ENCODE results near the gene MRPL55.

MRPL55 gene

DNA sequence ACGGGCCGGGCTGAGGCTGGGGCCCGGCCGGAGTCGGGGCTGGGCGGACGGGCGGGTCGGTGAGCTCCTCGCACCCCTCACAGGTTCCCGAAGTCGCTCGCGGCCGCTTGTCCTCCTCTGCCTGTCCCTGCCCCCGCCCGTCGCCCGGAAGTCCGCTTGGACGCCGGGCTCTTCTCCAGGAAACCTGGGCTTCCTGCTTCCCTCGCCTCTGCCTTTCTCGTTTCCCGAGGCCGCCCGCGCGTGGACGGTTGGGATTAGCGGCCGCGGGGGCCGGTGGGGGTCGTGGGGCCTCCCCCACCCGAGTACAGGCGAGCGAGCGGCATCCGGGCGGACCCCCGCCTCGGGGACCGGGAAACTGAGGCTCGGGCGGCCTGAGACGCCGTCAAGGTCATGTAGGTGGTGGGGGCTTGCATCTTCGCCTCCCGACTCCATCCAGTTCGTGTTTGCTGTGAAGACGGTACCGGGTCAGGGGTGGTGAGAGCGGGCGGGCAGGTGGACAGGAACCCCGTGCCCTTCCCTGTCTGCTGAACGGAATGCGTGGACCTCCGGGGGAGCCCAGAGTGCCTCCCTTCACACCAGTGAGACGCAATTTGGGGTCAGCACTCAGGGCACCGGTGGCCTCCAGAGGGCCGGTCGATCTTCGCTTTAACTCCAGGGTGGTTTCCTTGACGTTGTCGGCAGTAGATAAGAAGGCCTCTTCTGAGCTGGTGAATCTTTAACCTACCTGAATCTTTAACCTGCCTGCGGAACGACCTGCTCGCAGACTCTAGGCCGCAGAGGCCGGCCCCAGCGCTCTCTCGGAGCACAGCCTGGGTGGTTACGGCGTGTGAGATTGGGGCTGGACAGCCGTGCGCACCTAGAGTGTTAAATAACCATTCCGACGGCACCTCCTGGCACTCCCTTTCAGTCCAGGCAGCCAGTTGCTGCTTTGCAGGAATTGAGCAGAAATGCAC is 25.9 kb downstream of the MRPL55 start:
- DNase-seq = no peak

DNA sequence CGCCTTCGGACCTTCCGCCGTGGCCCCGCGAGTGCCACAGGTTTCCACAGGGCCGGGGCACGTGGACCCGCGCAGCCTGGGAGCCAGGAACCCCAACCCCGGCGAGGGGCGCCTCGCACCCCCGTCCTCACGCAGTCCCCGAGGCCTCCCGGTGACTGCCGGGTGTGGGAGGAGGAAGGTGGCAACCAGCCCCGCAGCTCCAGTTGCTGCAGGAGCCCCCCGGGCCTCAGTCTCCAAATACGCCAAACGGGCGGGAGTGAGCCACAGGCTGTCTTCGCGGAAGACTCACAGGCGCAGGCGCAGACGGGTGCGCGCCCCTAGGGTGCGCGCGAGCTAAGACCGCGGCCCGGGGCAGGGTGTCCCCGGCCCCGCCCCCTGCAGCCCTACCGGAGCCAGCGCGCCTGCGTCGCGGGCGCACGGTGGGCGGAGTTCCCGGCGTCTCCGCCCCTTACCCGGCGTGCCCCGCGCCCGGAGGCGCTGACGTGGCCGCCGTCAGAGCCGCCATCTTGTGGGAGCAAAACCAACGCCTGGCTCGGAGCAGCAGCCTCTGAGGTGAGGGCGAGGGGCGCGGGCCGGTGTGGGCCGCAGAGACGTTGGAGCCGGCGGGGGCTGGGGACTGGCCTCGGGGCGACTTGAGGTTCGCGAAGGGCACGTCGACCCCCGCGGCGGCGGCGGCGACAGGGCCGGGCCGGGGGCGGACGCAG is 26.7 kb downstream of the MRPL55 start, which contains the start of gene ARF1:
ARF1 (plus strand) TSS at position 495 of the 704 bp plus-strand sequence. CDS start 14,407 bp downstream, outside the sequence.
- peak; percentile 93 to 94 for DNase-seq

DNA sequence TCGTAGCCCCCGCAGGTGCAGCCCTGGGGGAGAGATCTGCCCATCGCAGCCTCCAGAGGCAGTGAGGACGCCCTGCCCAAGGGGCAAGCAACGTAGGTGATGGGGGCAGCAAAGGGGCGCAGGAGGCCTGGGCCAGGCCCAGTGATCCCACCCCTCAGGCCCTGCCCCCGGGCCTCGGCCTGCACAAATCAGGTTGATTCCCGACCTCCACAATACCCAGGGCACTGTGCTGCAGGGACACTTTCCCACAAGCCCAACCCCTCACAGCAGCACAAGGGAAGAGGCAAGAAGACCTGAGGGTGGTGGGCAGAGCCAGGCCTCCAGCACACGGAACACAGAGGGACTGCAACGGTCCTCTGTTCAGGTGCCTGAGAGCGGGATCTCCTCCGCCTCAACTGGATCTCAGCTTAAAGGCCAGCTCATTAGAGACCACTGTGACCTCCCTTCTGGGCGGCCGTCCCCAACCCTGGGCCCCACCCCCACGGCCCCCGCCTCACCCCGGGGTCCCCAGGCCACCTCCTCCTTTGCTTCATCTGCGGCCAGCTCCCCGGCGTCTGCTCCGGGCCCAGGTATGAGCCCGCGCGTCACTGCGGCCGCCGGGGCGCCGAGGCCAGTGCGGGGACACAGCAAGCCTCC is 27.4 kb downstream of the MRPL55 start:
- DNase-seq = peak in 1 of 2 donors; percentile 33

DNA sequence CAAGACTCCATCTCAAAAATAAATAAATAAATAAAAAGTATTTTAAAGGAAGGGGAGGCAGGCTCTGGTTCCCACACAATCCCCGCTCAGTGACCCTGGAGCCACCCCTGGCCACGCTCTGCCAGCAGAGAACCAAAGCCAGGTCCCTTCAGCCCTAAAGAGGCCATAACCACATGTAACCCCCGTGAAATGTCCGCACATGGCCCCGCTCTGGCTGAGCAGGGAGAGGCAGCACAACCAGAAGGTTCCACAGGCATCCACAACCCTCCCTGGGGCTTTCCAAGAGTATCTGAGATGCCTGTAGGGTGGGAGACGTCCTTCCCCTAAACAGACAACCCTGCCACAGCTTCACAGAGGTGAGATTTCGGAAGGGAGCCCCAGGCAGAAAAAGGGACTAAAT is 28.0 kb downstream of the MRPL55 start:
- no peak for DNase-seq

DNA sequence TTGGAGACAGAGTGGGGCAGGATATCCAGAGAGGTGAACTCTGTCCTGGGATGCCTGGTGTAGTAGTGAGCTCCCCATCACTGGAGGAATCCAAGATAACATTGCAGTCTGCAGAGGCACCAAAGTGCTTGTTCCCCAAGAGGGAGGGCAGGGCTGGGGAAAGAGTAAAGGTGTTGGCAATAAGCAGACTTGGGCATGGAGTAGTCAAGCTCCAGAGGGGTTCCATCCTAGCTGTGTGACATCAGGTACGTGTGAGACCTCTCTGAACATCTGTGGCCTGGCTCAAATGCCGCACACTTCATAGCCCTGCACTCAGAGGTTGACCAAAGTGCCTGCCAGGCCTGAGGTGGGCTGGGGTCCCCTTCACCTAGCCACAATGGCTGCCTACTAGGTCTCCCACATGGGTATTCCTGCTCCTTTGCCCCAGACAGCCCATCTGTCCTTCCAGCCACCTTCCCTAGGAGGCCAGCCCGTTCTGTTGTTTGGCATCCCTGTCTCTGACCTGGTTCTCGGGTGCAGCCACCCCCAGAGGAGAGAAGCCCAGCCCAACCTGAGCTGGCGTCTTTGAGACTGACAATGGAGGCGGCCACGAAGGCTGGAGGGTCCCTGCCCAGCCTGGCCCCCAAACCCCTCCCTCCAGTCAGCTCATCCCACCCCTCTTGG is 29.4 kb downstream of the MRPL55 start:
- DNase-seq = no peak

DNA sequence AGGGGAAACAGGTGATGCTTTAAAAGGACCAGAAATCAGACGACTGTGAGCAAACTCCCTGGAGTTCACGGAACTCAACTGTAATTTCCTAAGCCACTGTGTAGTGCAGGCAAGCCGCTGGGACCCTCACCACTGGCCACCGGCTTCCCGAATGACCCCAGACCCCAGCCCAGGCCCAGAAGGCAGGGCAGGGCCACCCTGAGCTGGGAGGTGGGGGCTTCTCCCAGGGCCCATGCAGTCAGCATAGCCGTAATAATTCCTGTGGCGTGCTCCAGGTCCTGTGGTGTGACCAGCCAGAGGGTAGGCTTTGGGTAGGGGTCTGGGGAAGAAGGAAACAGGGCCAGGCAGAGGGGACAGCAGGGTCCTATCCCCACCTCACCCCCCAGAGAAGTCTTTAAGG is 30.1 kb downstream of the MRPL55 start:
- DNase-seq = no peak

DNA sequence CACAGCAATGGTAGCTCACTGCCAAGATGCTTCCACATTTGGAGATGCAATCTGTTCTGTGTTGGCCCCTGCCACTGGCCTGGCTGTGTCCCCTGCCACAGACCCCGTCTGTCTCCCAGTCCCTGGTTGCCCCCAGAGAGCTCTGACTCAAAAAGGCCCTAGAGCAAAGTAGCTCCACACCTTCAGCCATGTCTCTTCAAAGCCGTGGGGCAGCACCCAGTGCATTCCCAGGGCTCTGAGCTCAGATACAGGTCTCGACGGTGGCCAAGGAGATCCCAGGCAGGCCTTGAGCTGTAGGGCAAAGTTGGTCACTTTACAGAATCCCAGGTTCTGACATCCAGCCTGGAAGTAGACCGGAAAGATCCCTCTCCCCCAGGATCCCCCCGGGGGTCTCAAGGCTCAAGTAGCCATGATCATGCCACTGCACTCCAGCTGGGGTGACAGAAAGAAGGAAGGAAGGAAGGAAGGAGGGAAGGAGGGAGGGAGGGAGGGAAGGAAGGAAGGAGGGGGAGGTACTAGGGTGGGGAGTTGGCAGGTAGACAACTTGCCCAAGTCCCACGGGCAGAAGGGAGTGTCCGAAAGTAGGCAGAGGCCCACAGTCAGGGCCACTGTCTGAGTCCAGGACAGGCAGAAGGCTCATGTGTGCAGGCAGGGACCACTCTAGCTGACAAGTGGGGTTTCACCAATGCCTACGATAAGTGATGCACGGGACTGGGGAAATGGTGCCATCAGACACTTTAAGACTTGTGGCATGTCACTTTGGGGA is 31.4 kb downstream of the MRPL55 start:
- DNase-seq = no peak

DNA sequence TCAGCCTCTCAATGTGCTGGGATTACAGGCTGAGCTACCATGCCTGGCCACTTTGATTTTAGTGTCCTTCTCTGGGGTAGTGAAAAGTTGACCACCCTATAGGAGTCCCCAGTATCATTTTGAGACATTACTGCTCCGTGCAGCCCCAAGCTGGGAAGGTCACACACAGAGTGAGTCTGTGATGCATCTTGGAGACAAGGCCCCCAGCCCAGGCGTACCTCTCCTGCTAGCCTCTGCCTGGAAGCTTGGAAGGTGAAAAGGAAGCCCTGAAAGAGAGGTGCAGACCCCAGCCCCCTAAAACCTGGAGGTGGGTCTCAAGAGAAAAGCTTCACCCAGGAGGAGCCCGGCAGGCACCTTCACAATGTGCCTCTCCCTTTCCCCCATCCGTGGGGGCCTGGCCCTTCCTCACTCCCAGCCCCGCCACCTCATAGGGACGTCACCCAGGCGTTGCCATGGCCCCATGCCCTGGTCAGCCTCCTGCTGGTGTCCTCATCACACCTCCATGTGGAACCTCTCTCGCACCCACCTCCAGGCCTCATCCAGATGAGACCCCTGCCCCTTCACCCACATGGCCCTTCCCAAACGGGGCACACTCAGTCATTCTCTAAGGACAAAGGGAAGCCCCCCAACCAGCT is 32.2 kb downstream of the MRPL55 start:
- DNase-seq = no peak

DNA sequence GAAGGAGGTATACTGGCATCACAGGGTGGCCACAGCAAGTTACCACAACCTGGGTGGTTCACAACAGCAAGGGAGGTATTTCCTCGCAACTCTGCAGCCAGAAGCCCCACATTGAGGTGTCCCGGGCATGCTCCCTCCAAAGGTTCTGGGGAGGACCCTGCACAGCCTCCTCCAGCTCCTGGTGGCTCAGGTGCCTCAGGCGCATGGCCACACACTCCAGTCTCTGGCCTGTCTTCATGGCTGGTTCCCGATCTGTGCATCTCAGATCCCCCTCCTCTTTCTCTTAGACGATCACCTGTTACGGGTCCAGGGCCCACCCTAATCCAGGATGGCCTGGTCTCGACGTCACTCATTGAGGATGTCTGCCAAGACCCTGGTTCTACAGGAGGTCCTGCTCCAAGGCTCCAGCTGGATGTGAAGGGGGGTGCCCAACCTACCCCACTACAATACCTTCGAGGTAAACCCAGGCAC is 33.3 kb downstream of the MRPL55 start:
- no peak for DNase-seq

DNA sequence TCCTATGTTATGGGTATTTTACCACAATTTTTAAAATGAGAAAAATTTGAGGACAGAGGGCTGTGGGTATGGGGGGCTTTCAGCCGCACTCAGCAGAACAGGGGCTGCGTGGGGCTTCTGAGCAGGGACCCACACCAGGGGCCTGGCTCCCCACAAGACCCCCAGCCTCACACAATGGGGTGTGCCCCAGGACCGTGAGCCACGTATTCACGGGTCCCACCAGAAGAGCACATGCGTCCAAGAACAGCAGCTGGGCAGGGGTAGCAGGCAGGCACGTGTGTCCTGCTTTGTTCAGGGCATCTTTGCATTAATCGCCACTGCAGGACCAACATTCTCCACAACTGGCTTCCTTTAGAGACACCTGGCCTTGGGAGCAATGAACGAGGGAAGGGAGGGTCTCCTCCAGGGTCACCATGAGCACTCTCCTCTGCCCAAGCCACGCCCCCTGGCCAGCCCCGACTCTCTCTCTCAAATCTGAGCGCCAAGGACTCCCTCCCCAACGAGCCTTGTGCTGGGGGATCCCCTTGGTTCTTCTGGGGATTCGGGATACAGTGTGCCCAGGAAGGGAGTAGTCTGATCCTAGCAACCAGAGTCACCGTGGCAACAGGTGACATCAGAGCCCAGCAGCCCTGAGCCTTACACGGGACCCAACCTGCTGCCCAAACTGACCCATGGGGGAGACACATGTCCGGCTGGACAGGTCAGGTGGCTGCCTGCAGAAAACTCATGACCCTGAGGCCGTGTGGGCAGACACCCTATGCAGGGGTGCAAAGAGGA is 34.0 kb downstream of the MRPL55 start:
- no peak for DNase-seq

DNA sequence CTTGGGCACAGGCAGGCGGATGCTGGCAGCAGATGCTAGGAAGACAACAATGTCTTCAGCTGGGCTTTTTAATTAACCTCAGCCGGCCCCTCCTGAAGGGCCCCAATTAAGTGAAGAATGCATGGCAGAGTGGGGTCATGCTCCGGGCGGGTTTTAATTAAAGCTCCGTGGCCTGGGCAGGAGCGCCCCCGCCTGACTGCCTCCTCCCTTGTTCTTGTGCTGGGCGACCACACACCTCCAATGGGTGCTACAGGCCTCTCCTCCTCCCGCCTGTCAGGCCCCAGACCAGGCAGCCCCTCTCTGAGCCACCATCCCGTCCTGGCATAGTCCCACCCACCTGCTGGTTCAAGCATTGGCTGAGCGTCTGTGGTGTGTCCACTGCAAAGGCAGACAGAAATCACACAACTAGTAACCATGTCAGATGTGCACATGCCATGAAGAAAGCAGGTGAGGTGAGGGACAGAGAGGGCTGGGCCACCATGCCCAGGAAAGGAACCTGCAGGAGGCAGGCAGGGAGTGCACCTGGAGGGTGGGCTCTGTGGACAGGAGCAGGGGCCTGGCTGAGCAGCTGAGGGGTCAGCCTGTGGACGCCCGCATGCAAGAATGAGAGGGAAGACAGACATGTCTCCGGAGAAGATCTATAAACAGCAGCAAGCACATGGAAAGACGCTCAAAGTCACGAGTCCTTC is 35.1 kb downstream of the MRPL55 start:
- DNase-seq = no peak

DNA sequence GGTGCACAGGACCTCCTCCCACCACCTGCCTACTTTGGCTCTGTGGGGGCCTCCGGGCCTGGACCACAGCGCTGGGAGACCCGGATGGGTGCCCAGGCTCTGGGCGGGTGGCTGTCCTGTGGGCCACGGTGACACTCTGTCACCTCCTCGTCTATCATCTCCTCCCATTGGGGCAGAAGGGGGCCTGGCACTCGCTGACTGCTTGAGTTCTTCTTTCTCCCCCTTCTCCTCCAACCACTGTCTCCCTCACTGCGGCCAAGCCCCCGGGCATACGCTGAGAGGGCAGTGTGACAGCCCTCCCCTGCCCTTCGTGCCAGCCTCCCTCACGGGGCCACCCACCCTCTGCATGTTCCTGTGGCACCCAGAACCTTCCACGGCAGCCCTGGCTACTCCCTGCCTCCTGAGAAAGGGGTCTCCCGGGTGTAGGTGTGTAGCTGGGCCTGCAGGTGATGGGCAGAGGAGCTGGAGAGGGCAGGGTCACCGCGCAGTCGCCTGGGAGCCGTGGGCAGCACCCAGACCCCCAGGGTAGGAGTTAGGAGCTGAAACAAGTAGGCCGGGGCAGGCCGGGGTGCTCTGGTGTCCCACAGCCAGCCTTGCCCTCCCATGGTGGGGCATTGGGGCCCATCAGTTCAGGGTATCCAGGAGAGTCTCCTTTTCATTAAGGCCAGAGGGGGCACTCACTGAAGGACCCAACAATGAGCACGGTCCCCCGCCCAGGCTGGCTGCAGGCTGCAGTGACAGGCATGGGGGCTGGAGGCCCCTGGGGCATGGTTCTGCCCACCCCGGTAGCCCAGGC is 35.8 kb downstream of the MRPL55 start:
- DNase-seq = no peak

DNA sequence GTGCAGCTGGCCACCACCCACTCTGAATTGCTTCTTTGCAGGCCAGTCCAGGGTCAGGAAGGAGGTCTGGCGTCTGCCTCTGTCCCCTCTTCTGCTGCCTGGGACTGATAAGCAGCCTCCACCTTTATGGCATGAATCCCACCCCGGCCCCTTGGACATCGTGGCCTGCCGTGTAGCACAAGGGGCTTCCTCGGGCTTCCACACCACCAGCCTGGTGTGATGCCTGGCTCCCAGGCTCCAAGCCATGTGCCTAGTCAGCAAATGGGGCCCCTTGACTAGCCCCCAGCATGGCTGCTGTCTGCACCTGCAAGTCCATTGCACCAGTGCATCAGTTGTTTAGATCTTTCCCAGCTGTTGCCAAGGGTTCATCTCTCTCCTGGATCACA is 36.4 kb downstream of the MRPL55 start:
- DNase-seq = no peak

DNA sequence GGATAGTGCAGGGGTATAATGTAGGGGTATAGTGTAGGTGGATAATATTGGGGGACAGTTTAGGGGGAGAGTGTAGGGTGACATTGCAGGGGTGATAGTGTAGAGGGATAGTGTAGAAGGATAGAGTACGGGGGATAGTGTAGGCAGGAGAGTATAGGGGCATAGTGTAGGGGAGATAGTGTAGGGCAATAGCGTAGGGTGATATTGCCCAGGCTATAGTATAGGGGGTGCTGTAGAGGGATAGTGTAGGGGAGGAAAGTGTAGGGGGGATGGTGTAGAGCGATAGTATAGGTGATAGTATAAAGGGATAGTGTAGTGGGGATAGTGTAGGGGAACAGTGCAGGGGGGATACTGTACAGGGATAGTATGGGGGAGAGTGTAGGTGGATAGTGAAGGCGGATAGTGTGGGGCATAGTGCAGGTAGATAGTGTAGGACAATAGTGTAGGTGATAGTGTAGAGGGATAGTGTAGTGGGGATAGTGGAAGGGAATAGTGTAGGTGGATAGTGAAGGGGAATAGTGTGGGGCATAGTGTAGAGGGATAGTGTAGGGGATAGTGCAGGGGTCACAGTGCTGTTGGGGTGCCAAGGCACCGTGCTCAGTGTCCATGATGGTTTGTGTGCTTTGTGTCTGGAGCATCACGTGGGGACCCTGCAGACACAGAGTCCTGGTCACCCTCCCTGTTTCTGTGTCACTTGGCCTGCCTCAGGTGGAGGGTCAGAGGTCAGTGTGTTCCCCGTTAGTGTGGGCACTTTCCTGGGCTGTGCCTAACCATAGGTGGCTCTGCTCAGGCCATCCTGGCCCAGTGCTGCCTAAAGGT is 37.1 kb downstream of the MRPL55 start:
- no peak for DNase-seq

DNA sequence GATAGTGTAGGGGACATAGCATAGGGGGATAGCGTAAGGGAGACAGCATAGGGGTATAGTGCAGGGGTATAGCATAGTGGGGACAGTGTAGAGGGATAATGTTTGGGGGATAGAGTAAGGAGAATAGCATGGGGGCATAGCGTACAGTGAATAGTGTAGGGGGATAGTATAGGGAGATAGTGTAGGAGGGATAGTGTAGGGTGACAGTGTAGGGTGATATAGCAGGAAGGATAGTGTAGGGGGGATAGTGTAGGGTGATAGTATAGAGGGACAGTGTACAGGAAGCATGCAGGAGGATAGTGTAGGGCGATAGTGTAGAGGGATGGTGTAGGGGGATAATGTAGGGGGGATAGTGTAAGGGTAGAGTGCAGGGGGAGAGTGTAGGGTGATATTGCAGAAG is 38.2 kb downstream of the MRPL55 start:
- DNase-seq = no peak

DNA sequence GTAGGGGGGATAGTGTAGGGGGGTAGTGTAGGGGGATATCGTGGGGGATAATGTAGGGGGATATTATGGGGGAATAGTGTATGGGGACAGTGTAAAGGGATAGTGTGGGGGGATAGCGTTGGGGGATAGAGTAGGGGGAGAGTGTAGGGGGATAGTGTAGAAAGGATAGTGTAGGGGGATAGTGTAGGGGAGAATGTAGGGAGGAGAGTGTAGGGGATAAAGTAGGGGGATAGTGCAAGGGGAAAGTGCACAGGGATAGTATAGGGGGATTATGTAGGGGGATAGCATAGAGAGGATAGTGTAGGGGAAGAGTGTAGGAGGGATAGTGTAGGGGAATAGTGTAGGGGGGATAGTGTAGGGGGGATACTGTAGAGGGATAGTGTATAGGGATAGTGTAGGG is 38.9 kb downstream of the MRPL55 start:
- no peak for DNase-seq

DNA sequence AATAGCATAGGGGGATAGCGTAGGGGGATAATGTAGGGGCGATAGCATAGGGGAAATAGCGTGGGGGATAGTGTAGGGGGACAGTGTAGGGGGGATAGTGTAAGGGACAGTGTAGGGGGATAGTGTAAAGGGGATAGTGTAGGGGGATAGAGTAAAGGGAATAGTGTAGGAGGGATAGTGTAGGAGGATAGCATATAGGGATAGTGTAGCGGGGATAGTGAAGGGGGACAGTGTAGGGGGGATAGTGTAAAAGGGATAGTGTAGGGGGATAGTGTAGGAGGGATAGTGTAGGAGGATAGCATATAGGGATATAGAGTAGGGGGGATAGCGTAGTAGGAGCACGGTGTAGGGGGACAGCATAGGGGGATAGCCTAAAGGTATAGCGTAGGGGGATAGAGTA is 40.7 kb downstream of the MRPL55 start:
- DNase-seq = no peak
